Measurements from ENCODE around the gene FBXO3. TPM values are rescaled to one million over a fixed set of nuclear protein-coding genes. Genes with fewer than 3 reads are reported as not detected.

Gene FBXO3
- total and polyA plus RNA-seq, 2 of the 13 experiments (the other 11 are each of a cell fraction or from before 2014, with no cell fraction given), result 20.4 to 27.6 TPM

DNA sequence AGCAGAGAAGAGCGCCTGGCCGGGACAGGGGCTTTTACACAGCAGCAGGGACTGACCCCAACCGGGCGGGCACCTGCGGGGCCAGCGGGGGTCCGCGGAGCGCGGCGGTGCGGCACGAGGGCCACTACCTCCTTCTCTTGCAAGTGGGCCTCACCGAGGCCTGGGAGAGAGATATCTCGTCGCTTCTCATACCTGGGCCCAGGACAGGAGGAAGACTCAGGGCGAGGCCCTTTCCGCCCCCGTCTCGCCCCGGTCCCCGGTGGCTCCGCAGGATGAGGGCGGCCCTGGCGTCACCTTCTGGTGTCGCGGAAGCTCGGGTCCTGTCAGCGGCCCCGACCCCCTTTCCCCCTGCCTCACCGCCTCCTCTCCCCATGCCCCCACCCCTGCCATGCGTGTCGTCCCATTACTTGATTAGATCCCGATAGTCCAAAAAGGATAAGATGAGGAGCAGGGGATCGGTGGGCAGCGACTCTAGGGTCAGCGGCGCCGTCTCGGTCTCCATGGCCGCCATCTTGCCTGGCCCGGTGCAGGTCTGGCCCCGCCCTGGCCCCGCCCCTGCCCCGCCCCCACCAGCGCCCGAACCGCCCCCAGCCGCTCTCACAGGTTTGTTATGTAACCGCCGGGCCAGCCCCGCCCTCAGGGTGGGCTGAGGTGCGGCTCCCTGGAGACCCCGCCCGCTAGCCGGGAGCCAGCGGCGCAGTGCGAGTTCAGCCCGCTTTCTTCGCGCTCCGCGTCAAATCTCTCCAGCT is at the start of gene FBXO3 (continued):
- TF ChIP-seq, protein P1, sequence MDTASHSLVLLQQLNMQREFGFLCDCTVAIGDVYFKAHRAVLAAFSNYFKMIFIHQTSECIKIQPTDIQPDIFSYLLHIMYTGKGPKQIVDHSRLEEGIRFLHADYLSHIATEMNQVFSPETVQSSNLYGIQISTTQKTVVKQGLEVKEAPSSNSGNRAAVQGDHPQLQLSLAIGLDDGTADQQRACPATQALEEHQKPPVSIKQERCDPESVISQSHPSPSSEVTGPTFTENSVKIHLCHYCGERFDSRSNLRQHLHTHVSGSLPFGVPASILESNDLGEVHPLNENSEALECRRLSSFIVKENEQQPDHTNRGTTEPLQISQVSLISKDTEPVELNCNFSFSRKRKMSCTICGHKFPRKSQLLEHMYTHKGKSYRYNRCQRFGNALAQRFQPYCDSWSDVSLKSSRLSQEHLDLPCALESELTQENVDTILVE (CRISPR knock-in tag; IDR thresholded peaks at IDR 0.05), result no peak
- TF ChIP-seq NFIB (CRISPR knock-in tag; IDR thresholded peaks at IDR 0.05; ENCODE audit: borderline replicate concordance) (no peak), ZNF329 (CRISPR knock-in tag; IDR thresholded peaks at IDR 0.05; ENCODE audit: low read depth) (no peak; the same call in 1 of the 2 replicates), SMAD1 (CRISPR knock-in tag; IDR thresholded peaks at IDR 0.05; ENCODE audit: borderline replicate concordance, low read depth) (no peak), NCOR1 (IDR thresholded peaks at IDR 0.05; ENCODE audit: borderline replicate concordance, low read length) (no peak), POLR2A (IDR thresholded peaks at IDR 0.05; ENCODE audit: insufficient read depth in 1 of 2, low read depth in 2 of 2, low read length in 2 of 2) (peak; percentile 50 to 83; a peak in 3 of 4 replicates), E2F1 (CRISPR knock-in tag; IDR thresholded peaks at IDR 0.05) (0 out of 2 replicates have a peak, but pooled peaks have one; percentile 44), FOSL1 (CRISPR knock-in tag; IDR thresholded peaks at IDR 0.05; ENCODE audit: borderline replicate concordance) (no peak), TRAFD1 (CRISPR knock-in tag; IDR thresholded peaks at IDR 0.05; ENCODE audit: borderline replicate concordance) (no peak), TSC22D2 (CRISPR knock-in tag; IDR thresholded peaks at IDR 0.05; ENCODE audit: borderline replicate concordance) (no peak), KMT2A (CRISPR knock-in tag; IDR thresholded peaks at IDR 0.05) (0 out of 2 replicates have a peak, but pooled peaks have one; percentile 46), ZNF652 (CRISPR knock-in tag; IDR thresholded peaks at IDR 0.05; ENCODE audit: borderline replicate concordance, low read depth) (no peak), KLF12 (CRISPR knock-in tag; IDR thresholded peaks at IDR 0.05; ENCODE audit: borderline replicate concordance) (no peak), ZNF598 (CRISPR knock-in tag; IDR thresholded peaks at IDR 0.05; ENCODE audit: borderline replicate concordance) (0 out of 2 replicates have a peak, but pooled peaks have one; percentile 3), RFX1 (IDR thresholded peaks at IDR 0.05) (no peak), ZNF335 (CRISPR knock-in tag; IDR thresholded peaks at IDR 0.05) (0 out of 2 replicates have a peak, but pooled peaks have one; percentile 47), ZFP82 (CRISPR knock-in tag; IDR thresholded peaks at IDR 0.05; ENCODE audit: borderline replicate concordance) (no peak), EEA1 (CRISPR knock-in tag; IDR thresholded peaks at IDR 0.05; ENCODE audit: borderline replicate concordance) (no peak)
- TF ChIP-seq, protein P2, sequence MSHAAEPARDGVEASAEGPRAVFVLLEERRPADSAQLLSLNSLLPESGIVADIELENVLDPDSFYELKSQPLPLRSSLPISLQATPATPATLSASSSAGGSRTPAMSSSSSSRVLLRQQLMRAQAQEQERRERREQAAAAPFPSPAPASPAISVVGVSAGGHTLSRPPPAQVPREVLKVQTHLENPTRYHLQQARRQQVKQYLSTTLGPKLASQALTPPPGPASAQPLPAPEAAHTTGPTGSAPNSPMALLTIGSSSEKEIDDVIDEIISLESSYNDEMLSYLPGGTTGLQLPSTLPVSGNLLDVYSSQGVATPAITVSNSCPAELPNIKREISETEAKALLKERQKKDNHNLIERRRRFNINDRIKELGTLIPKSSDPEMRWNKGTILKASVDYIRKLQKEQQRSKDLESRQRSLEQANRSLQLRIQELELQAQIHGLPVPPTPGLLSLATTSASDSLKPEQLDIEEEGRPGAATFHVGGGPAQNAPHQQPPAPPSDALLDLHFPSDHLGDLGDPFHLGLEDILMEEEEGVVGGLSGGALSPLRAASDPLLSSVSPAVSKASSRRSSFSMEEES (CRISPR knock-in tag; IDR thresholded peaks at IDR 0.05), result 0 out of 2 replicates have a peak, but pooled peaks have one; percentile 9
- TF ChIP-seq, protein P3, sequence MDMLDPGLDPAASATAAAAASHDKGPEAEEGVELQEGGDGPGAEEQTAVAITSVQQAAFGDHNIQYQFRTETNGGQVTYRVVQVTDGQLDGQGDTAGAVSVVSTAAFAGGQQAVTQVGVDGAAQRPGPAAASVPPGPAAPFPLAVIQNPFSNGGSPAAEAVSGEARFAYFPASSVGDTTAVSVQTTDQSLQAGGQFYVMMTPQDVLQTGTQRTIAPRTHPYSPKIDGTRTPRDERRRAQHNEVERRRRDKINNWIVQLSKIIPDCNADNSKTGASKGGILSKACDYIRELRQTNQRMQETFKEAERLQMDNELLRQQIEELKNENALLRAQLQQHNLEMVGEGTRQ (IDR thresholded peaks at IDR 0.05; ENCODE audit: low read depth, low read length), result no peak
- TF ChIP-seq, protein P3 (CRISPR knock-in tag; IDR thresholded peaks at IDR 0.05; ENCODE audit: borderline replicate concordance), result no peak

All from HepG2 (cell line).